ENCODE measurements around the gene IRF5.
"Not testable (repeated sequence)": the region's sequence is repeated elsewhere in the genome, so short reads cannot be mapped to it uniquely, and the experiment has no call there.

Gene IRF5

GRCh38 chr7:128959296-128959695 lies 21.6 kb downstream of the IRF5 start:
- no peak for DNase-seq (ENCODE audit: low read depth)

GRCh38 chr7:128961030-128961659 lies 23.4 kb downstream of the IRF5 start:
- DNase-seq (ENCODE audit: low read depth), result no peak

DNA sequence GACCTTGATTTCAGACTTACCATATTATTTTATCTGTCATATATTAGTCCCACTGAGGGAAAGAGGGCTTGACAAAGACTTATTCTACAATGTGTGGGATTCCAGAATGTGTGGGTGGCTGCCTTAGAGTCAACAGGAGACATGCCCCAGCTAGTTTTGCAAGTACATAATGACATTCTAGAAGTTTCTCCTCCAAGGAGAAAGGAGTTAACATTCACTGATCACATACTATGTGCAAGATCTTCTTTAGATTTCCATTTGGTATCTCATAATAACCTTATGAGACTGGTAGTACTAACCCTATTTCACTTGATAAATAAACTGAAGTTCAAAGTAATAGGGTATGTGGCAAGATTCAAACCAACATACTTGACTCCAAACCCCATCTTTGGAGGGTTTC lies 25.2 kb downstream of the IRF5 start:
- DNase-seq (ENCODE audit: low read depth), result no peak

DNA sequence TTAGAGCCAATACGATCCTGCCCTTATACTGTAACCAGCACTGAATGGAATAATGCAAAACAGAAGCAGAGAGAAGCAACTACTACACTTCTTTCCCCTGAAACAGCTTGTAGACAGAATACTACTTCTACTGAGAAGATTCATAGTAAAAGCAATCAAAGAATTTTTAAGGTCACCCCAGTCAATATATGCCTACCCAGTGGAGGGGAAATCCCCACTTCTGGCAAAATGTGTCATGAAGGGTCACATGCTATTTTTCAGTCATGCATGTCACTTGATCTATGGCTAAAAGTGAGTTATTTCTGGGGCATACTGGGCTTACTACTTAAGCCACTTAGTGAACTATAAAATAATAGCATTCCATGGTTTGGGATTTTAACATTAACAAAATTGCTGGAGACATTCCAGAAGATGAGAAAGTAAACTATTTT lies 25.6 kb downstream of the IRF5 start:
- DNase-seq (ENCODE audit: low read depth), result no peak

- no peak for DNase-seq (ENCODE audit: low read depth)
These were observed 30.9 kb downstream of the IRF5 start for GRCh38 chr7:128968624-128969023.

GRCh38 chr7:128974241-128974934 lies 36.7 kb downstream of the IRF5 start:
- no peak for DNase-seq (ENCODE audit: low read depth)

DNA sequence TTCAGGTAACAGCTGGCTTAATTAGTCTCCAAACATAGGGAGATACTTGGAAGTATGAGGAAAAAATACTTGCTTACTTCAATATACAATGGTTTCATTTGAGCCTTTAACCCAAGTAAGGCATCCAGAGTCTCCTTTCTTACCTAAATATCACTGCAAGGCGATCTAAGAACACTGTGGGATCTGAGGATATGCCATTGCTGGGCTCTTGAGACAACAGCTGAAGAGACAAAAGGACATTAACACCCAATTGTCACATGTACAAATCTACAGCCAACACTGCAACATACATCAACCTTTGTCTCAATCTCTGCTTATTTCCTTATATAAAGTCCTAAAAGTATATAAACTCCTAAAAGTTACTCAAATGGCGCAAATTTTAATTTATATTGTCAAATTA lies 44.4 kb downstream of the IRF5 start:
- no peak for DNase-seq (ENCODE audit: low read depth)

DNA sequence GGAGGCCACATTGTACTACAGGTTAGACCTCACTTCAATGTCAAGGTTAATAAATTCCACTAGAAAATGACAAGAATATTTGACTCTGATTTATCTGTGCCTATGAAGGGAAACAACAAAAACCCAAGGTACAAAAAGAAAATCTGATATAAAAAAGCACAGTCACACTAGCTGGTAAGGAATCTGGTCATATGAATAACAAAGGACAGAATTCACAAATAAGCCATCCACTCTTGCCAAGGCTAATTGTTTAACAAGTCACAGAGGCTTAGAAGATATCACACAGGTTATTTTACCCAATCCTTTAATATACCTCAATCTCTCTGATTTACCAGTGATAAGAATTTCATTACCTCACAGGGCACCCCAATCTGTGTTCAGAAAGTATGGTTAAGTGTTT lies 47.9 kb downstream of the IRF5 start:
- DNase-seq (ENCODE audit: low read depth), result no peak

GRCh38 chr7:128986609-128987008 lies 48.9 kb downstream of the IRF5 start:
- DNase-seq (ENCODE audit: low read depth), result no peak

GRCh38 chr7:128988372-128988771 lies 50.6 kb downstream of the IRF5 start:
- DNase-seq (ENCODE audit: low read depth), result no peak

GRCh38 chr7:128989961-128990360 lies 52.2 kb downstream of the IRF5 start:
- DNase-seq (ENCODE audit: low read depth), result no peak

GRCh38 chr7:128993419-128993818 lies 55.7 kb downstream of the IRF5 start:
- DNase-seq (ENCODE audit: low read depth), result no peak

DNA sequence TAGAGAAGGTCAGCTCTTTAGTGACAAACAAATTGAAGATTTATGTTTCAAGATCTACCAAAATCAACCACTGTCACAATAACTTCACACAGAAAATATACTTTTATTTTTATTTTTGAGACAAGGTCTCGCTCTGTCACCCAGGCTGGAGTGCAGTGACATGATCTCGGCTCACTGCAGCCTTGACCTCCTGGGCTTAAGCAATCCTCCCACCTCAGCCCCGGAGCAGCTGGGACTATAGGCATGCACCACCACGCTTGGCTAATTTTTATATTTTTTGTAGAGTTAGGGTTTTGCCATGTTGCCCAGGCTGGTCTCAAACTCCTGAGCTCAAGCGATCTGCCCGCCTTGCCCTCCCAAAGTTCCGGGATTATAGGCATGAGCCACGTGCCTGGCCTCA lies 56.8 kb downstream of the IRF5 start:
- not testable (repeated sequence) for DNase-seq (ENCODE audit: low read depth)

- DNase-seq (ENCODE audit: low read depth), result no peak
These were observed 59.5 kb downstream of the IRF5 start for GRCh38 chr7:128997181-128997580.

Data from stimulated activated CD8-positive, alpha-beta memory T cell treated with anti-CD3 and anti-CD28 coated beads, Interleukin-4, amount 100 ng/mL, for 24 hours (primary cell).